22Rv1 (cell line): ENCODE results near the gene RAB8A.

Source experiments
- CTCF ChIP-seq: fragments of 450-650 bp; IDR thresholded peaks from 2 replicates; pipeline ENCODE4 v1.5.1; 2017; ENCODE audit warnings: mild to moderate bottlenecking
- ZFX ChIP-seq: fragments of 450-650 bp; IDR thresholded peaks from 2 replicates; pipeline ENCODE4 v1.6.1; 2017; ENCODE audit warnings: antibody characterized with exemption, borderline replicate concordance

GRCh38 chr19:16091546-16092475 lies 19.9 kb upstream of the RAB8A start:
- TF ChIP-seq CTCF (no peak), ZFX (no peak)
